ENCODE measurements around the gene ATP1B1.
"Not testable (repeated sequence)": the region's sequence is repeated elsewhere in the genome, so short reads cannot be mapped to it uniquely, and the experiment has no call there.

The ATP1B1 gene

GRCh38 chr1:169121146-169121923, 14.8 kb downstream of the ATP1B1 start:
- no peak overlapping the region for H3K4me3 Mint-ChIP-seq
- peaks cover 3% of the 10 kb centered on the region for H3K4me1 Mint-ChIP-seq
- H3K9me3 Mint-ChIP-seq, result no peaks in the 10 kb centered on the region
- H3K27ac Mint-ChIP-seq, result peak overlapping the region; percentile 8
- H3K36me3 Mint-ChIP-seq, result peaks cover 5% of the 10 kb centered on the region
- H3K27me3 Mint-ChIP-seq, result no peaks in the 10 kb centered on the region

- peaks cover 6% of the 10 kb centered on the region for H3K36me3 Mint-ChIP-seq
- H3K27me3 Mint-ChIP-seq, result no peaks in the 10 kb centered on the region
- H3K9me3 Mint-ChIP-seq, result no peaks in the 10 kb centered on the region
- no peak overlapping the region for H3K27ac Mint-ChIP-seq
- peaks cover under 1% of the 10 kb centered on the region for H3K4me1 Mint-ChIP-seq
- H3K4me3 Mint-ChIP-seq, result no peak overlapping the region
Measured at GRCh38 chr1:169122976-169123375, 16.5 kb downstream of the ATP1B1 start.

GRCh38 chr1:169124459-169124858, 18.0 kb downstream of the ATP1B1 start:
- no peaks in the 10 kb centered on the region for H3K27me3 Mint-ChIP-seq
- no peaks in the 10 kb centered on the region for H3K9me3 Mint-ChIP-seq
- H3K27ac Mint-ChIP-seq, result no peak overlapping the region
- H3K4me1 Mint-ChIP-seq, result peaks cover 10% of the 10 kb centered on the region
- H3K36me3 Mint-ChIP-seq, result peaks cover 12% of the 10 kb centered on the region
- no peak overlapping the region for H3K4me3 Mint-ChIP-seq

- peaks cover 12% of the 10 kb centered on the region for H3K36me3 Mint-ChIP-seq
- not testable (repeated sequence) for H3K27ac Mint-ChIP-seq, H3K27me3 Mint-ChIP-seq, H3K9me3 Mint-ChIP-seq, H3K4me3 Mint-ChIP-seq
- H3K4me1 Mint-ChIP-seq, result peaks cover 10% of the 10 kb centered on the region
Measured at GRCh38 chr1:169125597-169125996, 19.1 kb downstream of the ATP1B1 start.

- no peak overlapping the region for H3K27ac Mint-ChIP-seq
Measured at GRCh38 chr1:169126335-169126734, 19.8 kb downstream of the ATP1B1 start.

GRCh38 chr1:169127305-169127704, 20.8 kb downstream of the ATP1B1 start:
- H3K4me3 Mint-ChIP-seq, result no peak overlapping the region
- H3K27me3 Mint-ChIP-seq, result no peaks in the 10 kb centered on the region
- H3K36me3 Mint-ChIP-seq, result peaks cover 15% of the 10 kb centered on the region
- no peaks in the 10 kb centered on the region for H3K9me3 Mint-ChIP-seq
- H3K27ac Mint-ChIP-seq, result no peak overlapping the region
- peaks cover 10% of the 10 kb centered on the region for H3K4me1 Mint-ChIP-seq

More at GRCh38 chr1:169126335-169126734, 19.8 kb downstream of the ATP1B1 start:
- H3K9me3 Mint-ChIP-seq, result no peaks in the 10 kb centered on the region
- H3K4me3 Mint-ChIP-seq, result no peak overlapping the region
- H3K4me1 Mint-ChIP-seq, result peaks cover 10% of the 10 kb centered on the region
- H3K27me3 Mint-ChIP-seq, result no peaks in the 10 kb centered on the region
- peaks cover 12% of the 10 kb centered on the region for H3K36me3 Mint-ChIP-seq

- Mint-ChIP-seq H3K4me1 (peaks cover 10% of the 10 kb centered on the region), H3K4me3 (no peak overlapping the region), H3K27me3 (no peaks in the 10 kb centered on the region), H3K9me3 (no peaks in the 10 kb centered on the region), H3K36me3 (peaks cover 15% of the 10 kb centered on the region), H3K27ac (peak overlapping the region; percentile 65)
Measured at GRCh38 chr1:169128562-169128961, 22.1 kb downstream of the ATP1B1 start.

- Mint-ChIP-seq H3K27me3 (no peaks in the 10 kb centered on the region), H3K27ac (no peak overlapping the region), H3K4me3 (no peak overlapping the region), H3K9me3 (no peaks in the 10 kb centered on the region), H3K4me1 (peaks cover 10% of the 10 kb centered on the region), H3K36me3 (peaks cover 15% of the 10 kb centered on the region)
Measured at GRCh38 chr1:169129109-169129784, 22.8 kb downstream of the ATP1B1 start.

- peaks cover 10% of the 10 kb centered on the region for H3K36me3 Mint-ChIP-seq
Measured at GRCh38 chr1:169130683-169131082, 24.2 kb downstream of the ATP1B1 start.

GRCh38 chr1:169132512-169133227, 26.2 kb downstream of the ATP1B1 start:
- Mint-ChIP-seq H3K27ac (no peak overlapping the region), H3K9me3 (no peaks in the 10 kb centered on the region), H3K4me1 (peaks cover 14% of the 10 kb centered on the region), H3K36me3 (peaks cover 12% of the 10 kb centered on the region), H3K27me3 (no peaks in the 10 kb centered on the region), H3K4me3 (no peak overlapping the region)

More at GRCh38 chr1:169130683-169131082, 24.2 kb downstream of the ATP1B1 start:
- Mint-ChIP-seq H3K27me3 (no peaks in the 10 kb centered on the region), H3K9me3 (no peaks in the 10 kb centered on the region), H3K27ac (no peak overlapping the region), H3K4me3 (no peak overlapping the region), H3K4me1 (peaks cover 10% of the 10 kb centered on the region)

GRCh38 chr1:169133228-169133576, 26.7 kb downstream of the ATP1B1 start:
- no peaks in the 10 kb centered on the region for H3K27me3 Mint-ChIP-seq
- peaks cover 9% of the 10 kb centered on the region for H3K36me3 Mint-ChIP-seq
- H3K4me3 Mint-ChIP-seq, result no peak overlapping the region
- peaks cover 11% of the 10 kb centered on the region for H3K4me1 Mint-ChIP-seq
- no peaks in the 10 kb centered on the region for H3K9me3 Mint-ChIP-seq
- no peak overlapping the region for H3K27ac Mint-ChIP-seq

- Mint-ChIP-seq H3K27me3 (no peaks in the 10 kb centered on the region), H3K9me3 (no peaks in the 10 kb centered on the region), H3K36me3 (peaks cover 5% of the 10 kb centered on the region), H3K4me3 (no peak overlapping the region), H3K27ac (no peak overlapping the region), H3K4me1 (peaks cover 11% of the 10 kb centered on the region)
Measured at GRCh38 chr1:169133801-169134502, 27.5 kb downstream of the ATP1B1 start.

- peaks cover 20% of the 10 kb centered on the region for H3K4me1 Mint-ChIP-seq
- no peak overlapping the region for H3K4me3 Mint-ChIP-seq
- H3K27ac Mint-ChIP-seq, result peak overlapping the region; percentile 72
- H3K36me3 Mint-ChIP-seq, result peaks cover 2% of the 10 kb centered on the region
- no peaks in the 10 kb centered on the region for H3K27me3 Mint-ChIP-seq
- H3K9me3 Mint-ChIP-seq, result no peaks in the 10 kb centered on the region
Measured at GRCh38 chr1:169137357-169137756, 30.9 kb downstream of the ATP1B1 start.

- no peaks in the 10 kb centered on the region for H3K27me3 Mint-ChIP-seq
- H3K4me3 Mint-ChIP-seq, result no peak overlapping the region
- no peaks in the 10 kb centered on the region for H3K9me3 Mint-ChIP-seq
- peaks cover 2% of the 10 kb centered on the region for H3K36me3 Mint-ChIP-seq
- H3K27ac Mint-ChIP-seq, result peak overlapping the region; percentile 91
- H3K4me1 Mint-ChIP-seq, result peaks cover 20% of the 10 kb centered on the region
Measured at GRCh38 chr1:169138866-169139670, 32.6 kb downstream of the ATP1B1 start.

- Mint-ChIP-seq H3K27me3 (no peaks in the 10 kb centered on the region), H3K4me3 (no peak overlapping the region), H3K4me1 (peaks cover 20% of the 10 kb centered on the region), H3K27ac (no peak overlapping the region), H3K9me3 (no peaks in the 10 kb centered on the region), H3K36me3 (peaks cover 2% of the 10 kb centered on the region)
Measured at GRCh38 chr1:169141356-169141755, 34.9 kb downstream of the ATP1B1 start.

Data from activated naive CD4-positive, alpha-beta T cell treated with anti-CD3 and anti-CD28 coated beads, Interleukin-2, amount 50 U/mL, for 24 hours (primary cell).